Endometrial microvascular endothelial cells (primary cell): ENCODE data around the gene ROBO1. TPM values are rescaled to one million over a fixed set of nuclear protein-coding genes. Genes with fewer than 3 reads are reported as not detected.

ENCODE experiments used
- in situ Hi-C: cut with HindIII; loops from 2 replicates; pipeline ENCODE4 v1.10.0; 2017; ENCODE audit warnings: low sequenced_read_pairs, low pct_unique_long_range_greater_than_20kb; ENCODE audit errors: inconsistent ontology term
- total RNA-seq: library from RNA; depleted of rRNA; stranded (reverse); fragments of >200 nt; gene quantifications from one replicate; pipeline ENCODE4 v1.2.3, GENCODE V29; 2015; ENCODE audit errors: inconsistent ontology term

Gene ROBO1
- total RNA-seq, 1 donor from 2014 or later: 4.0 TPM

GRCh38 chr3:79074558-79074957, 693.2 kb downstream of the ROBO1 start:
- in situ Hi-C loops: no loop called here

DNA sequence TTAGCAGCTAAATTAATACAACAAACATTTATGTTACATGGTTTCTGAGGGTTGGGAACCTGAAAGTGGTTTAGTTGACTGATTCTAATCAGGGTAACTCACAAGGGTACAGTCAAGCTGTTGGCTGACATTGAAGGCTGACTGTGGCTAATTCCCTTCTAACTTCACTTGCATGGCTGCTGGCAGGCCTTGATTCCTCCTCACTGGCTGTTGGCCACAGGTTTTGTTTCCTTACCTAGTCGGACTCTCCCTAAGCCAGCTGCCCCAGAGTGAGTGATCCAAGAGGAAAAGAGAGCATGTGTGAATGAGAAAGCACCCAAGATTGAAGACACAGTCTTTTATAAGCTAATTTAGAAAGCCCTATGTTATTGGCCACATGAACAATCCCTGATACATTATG, 700.1 kb downstream of the ROBO1 start:
- in situ Hi-C loops: no loop called here

DNA sequence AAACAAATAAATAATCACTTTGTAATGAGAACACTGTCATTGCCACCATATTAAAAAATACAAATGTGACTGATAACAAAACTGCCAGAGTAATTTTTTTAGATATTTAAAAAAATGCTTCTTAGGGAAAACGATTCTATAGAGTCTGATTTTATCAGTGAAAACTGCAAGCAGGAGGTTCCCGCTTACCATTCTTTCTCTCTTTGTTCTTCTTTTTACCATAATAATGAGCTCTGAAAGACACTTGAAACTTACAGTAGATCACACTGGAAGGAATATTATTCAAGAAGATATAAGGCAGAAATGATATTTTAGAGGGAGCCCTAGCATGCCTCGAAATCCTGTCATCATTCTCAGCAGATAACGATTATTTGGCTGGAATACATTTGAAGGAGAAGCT, 701.3 kb downstream of the ROBO1 start:
- in situ Hi-C loops: no loop called here

DNA sequence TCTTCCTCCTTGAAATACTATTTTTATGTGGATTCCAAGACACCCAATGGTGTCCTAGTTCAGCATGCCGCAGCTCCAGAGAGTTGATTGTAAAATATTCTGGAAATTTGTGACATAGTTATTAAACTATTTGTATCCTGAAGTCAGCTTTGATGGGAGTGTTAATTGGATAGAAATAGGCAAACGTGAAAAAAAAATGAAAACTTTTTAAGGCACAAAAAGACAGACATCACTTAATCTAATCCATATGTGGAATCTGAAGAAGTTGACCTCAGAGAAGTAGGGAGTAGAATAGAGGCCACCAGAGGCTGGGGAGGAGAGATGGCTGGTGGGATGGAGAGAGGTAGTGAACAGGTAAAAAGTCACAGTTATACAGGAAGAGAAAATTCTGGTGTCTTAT, 704.2 kb downstream of the ROBO1 start:
- in situ Hi-C loops: no loop called here

- in situ Hi-C loops: no loop called here
Measured at GRCh38 chr3:79057756-79058155, 710.0 kb downstream of the ROBO1 start.

DNA sequence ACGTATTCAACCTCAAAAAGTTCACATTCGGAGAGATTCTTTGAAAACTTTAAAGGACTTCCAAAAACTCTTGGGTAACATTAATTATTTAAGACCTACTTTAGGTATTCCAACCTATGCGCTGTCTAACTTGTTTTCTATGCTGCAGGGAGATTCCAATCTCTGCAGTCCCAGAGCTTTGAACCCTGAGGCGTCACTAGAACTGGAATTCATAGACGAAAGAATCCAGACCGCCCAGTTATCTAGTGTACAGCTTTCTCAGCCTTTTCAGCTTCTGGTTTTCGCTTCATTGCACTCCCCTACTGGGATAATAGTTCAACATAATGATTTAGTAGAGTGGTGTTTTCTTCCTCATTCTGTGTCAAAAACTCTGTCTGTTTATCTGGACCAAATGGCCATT, 711.3 kb downstream of the ROBO1 start:
- in situ Hi-C loops: no loop called here

GRCh38 chr3:79052054-79052681, 715.6 kb downstream of the ROBO1 start:
- in situ Hi-C loops: no loop called here

DNA sequence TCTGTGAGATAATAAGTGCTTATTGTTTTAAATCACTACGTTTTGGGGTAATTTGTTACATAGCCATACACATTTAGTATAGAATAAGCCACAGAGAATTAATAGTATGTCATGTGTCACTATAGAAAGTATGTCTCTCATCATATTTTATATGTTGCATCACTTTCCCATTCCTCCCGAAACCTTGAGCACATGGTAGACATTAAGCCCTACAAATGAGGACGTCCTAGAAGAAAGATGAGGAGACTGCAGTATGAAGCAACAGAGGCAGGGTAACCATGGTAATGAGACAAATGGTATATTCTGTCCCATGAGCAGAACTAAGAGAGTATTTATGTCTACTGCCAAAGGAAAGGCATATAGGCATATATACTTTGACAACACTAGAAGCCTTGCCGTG, 720.2 kb downstream of the ROBO1 start:
- in situ Hi-C loops: no loop called here

DNA sequence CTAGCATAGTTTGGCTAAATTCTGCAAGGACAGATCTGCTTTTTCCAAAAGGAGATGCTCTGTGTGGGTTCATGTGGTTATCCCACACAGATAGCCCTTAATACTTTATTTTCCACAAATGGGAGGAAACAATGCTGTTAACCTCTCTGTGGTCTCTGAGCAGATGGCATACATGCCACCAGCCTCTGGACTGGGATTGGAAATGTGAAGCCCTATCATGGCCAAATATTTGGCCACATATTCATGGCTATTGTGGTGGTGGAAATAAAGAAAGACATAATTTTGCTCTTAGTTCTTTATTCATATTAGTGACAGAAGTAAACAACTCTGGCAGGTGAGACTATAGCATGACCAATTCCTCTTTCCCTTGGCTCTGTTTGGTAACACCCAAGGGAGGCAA, 726.2 kb downstream of the ROBO1 start:
- in situ Hi-C loops: no loop called here

DNA sequence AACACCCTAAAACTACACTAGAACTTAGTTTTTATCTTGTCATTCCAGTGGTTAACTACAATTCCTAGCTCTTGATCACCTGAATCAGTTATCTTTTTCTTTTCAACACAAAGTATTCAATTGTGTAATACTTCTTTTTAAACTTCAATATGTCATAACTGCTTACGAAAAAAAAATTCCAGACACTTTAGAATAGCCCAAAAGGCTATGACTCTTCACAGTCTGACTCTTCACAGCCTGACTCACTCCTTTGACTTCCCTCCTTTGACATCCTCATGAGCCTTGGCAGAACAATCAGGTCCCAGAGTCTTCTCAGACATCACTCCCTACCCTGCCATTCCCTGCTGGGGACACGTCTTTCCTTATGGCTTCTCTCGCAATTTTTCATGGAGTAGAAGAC, 727.1 kb downstream of the ROBO1 start:
- in situ Hi-C loops: no loop called here

DNA sequence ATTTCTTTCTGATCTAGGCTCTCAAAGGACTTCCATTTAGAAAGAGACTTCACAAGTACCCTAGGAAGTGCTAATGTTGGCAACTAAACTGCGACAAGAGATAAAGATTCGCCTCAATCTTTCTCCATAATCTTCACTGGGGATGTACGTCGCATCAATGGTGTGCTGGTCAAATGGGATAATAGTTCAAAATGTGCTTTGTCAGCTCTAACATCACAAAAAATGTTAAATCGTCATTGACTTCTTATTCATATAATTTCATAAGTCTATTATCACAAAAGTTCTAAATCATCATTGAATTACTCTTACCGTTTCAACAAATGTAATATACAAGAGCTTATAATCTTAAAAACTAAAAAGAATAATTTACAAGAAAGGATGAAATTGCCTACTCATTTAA, 727.7 kb downstream of the ROBO1 start:
- in situ Hi-C loops: no loop called here

GRCh38 chr3:79039192-79039591, 728.6 kb downstream of the ROBO1 start:
- in situ Hi-C loops: no loop called here

GRCh38 chr3:79038636-79039035, 729.2 kb downstream of the ROBO1 start:
- in situ Hi-C loops: no loop called here

- in situ Hi-C loops: no loop called here
Measured at GRCh38 chr3:79038057-79038456, 729.7 kb downstream of the ROBO1 start.

DNA sequence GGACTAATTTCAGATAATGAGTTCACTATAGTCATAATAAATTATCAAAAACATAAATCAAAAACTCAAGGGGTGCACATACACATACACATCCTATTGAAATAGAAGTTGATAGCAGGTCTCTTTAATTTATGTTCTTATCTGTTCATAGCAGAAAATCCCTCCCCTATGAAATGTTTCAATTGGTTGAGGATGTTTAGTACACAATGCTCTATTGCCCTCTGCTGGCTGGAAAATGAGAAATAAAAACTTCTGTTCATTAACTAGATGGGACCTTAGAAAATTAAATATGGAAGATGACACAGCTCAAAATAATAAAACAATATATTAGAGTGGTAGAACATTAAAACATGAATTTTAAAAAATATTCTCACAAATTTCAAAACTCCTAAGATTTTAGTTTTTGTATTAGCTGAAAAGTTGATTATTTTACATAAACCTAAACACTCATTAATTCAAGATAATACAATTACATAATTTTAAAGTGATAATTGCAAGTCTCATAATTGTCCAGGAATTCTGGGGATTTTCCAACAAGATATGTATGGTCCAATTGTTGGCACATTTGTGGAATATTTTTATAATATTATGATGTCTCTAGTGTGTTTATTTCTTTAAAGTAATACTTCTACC, 735.0 kb downstream of the ROBO1 start:
- in situ Hi-C loops: no loop called here

GRCh38 chr3:79030157-79030556, 737.6 kb downstream of the ROBO1 start:
- in situ Hi-C loops: no loop called here

DNA sequence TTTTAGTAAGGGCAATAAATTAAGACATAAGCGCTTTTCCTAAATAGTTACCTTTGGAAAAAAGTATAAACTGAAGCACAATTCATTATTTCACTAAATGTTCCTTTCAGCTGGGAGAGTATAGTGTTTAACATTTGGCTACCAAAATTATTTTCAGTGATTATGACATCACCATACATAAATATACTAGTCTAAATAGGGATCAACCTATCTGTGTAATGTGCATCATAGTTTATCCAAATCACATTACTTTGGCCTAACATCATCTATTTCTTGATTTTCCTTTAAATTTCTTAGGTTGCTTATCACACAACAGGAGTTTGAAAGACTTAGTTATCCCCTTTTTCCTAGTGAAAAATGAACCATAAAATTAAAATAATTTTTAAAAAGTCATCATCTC, 738.9 kb downstream of the ROBO1 start:
- in situ Hi-C loops: no loop called here

GRCh38 chr3:79027593-79027992, 740.2 kb downstream of the ROBO1 start:
- in situ Hi-C loops: no loop called here

DNA sequence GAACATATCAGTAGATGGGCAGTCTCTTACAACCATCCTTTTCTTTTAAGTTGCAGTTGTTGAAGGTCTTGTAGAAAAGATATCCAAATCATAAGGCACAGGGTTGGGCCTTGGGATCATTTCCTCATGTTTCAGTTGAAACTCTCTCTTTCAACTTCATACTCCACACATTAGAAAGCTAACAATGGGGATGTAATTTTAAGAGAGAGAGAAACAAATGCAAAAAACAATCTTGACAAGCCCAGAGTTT, 747.9 kb downstream of the ROBO1 start:
- in situ Hi-C loops: no loop called here

- in situ Hi-C loops: no loop called here
Measured at GRCh38 chr3:79019137-79019923, 748.5 kb downstream of the ROBO1 start.
